Lower leg skin (tissue), 3 donors: ENCODE measurements around the gene LCLAT1.

Experiments
- CTCF ChIP-seq, 3 donors: fragments of 450-650 bp; IDR thresholded peaks; one replicate each; pipeline ENCODE4 v1.5.1; 2016; ENCODE audit warnings: antibody characterized with exemption in 3 of 3, mild to moderate bottlenecking in 3 of 3, moderate library complexity in 2 of 3
- POLR2A ChIP-seq, 2 donors: fragments of 450-650 bp; IDR thresholded peaks; one replicate each; pipeline ENCODE4 v1.6.1; 2016 to 2017; ENCODE audit warnings: antibody characterized with exemption in 2 of 2, mild to moderate bottlenecking in 1 of 2, moderate library complexity in 1 of 2

- TF ChIP-seq CTCF (IDR thresholded peaks at IDR 0.05): no peak
- TF ChIP-seq POLR2A (IDR thresholded peaks at IDR 0.05): no peak
Measured at GRCh38 chr2:30436859-30437435, 10.1 kb upstream of the LCLAT1 start.
